22Rv1 (cell line): ENCODE results near the gene MAP3K3.

Source experiments
- H3K27ac ChIP-seq: fragments of 450-650 bp; 2 replicates; pipeline ENCODE4 v1.5.1; 2017
- CTCF ChIP-seq: fragments of 450-650 bp; IDR thresholded peaks from 2 replicates; pipeline ENCODE4 v1.5.1; 2017; ENCODE audit warnings: mild to moderate bottlenecking
- ZFX ChIP-seq: fragments of 450-650 bp; IDR thresholded peaks from 2 replicates; pipeline ENCODE4 v1.6.1; 2017; ENCODE audit warnings: antibody characterized with exemption, borderline replicate concordance

MAP3K3 gene

GRCh38 chr17:63622574-63623390, 565 bp downstream of the MAP3K3 start:
- TF ChIP-seq CTCF (no peak), ZFX (no peak)
- peak overlapping the region; percentile 80 for H3K27ac ChIP-seq

- no peak overlapping the region for H3K27ac ChIP-seq
- TF ChIP-seq CTCF = no peak
- TF ChIP-seq ZFX = no peak
Observed at GRCh38 chr17:63623786-63624530, 1.7 kb downstream of the MAP3K3 start.

GRCh38 chr17:63624531-63624880, 2.3 kb downstream of the MAP3K3 start:
- no peak overlapping the region for H3K27ac ChIP-seq
- no peak for TF ChIP-seq ZFX
- no peak for TF ChIP-seq CTCF

GRCh38 chr17:63626551-63627180, 4.4 kb downstream of the MAP3K3 start:
- H3K27ac ChIP-seq = no peak overlapping the region
- TF ChIP-seq ZFX (no peak), CTCF (no peak)

- TF ChIP-seq CTCF (no peak), ZFX (no peak)
- H3K27ac ChIP-seq = no peak overlapping the region
Observed at GRCh38 chr17:63629627-63630026, 7.4 kb downstream of the MAP3K3 start.

- TF ChIP-seq ZFX = no peak
- TF ChIP-seq CTCF = no peak
- H3K27ac ChIP-seq = no peak overlapping the region
Observed at GRCh38 chr17:63631062-63631461, 8.8 kb downstream of the MAP3K3 start.

GRCh38 chr17:63631626-63632025, 9.4 kb downstream of the MAP3K3 start:
- H3K27ac ChIP-seq = no peak overlapping the region
- TF ChIP-seq ZFX = no peak
